ENCODE measurements around the gene TELO2. TPM values are rescaled to one million over a fixed set of nuclear protein-coding genes. Genes with fewer than 3 reads are reported as not detected.

Gene TELO2
- total and polyA plus RNA-seq, 2 donors (not counting 3 experiments of a cell fraction or from before 2014, with no cell fraction given), result 30.7 to 61.6 TPM

- DNase-seq (ENCODE audit: low read depth, low spot score) (no peak), FAIRE-seq (no peak)
- BruUV-seq (replicated peaks), result no TSS peak
- Histone ChIP-seq H3K9me3 (replicated peaks; ENCODE audit: control insufficient read depth, insufficient read depth, low read length) (no peaks in the 10 kb centered on the region), H3K9me1 (replicated peaks; ENCODE audit: control insufficient read depth, extremely low read depth, insufficient read depth, low read length) (no peaks in the 10 kb centered on the region), H3K9ac (replicated peaks; ENCODE audit: extremely low read depth, insufficient read depth, low read length) (no peak overlapping the region), H3K27ac (ENCODE audit: insufficient read depth, low read depth, low read length) (no peak overlapping the region), H3K27me3 (ENCODE audit: control insufficient read depth in 2 of 2, insufficient read depth in 2 of 2, low read length in 2 of 2) (no peaks in the 10 kb centered on the region), H3K36me3 (ENCODE audit: control insufficient read depth in 2 of 2, extremely low read depth in 1 of 2, insufficient read depth in 2 of 2, low read length in 2 of 2) (peaks cover 10 to 24% of the 10 kb centered on the region in 2 experiments), H4K20me1 (replicated peaks; ENCODE audit: control insufficient read depth, extremely low read depth, insufficient read depth, low read length) (no peaks in the 10 kb centered on the region), H2AFZ (ENCODE audit: low read depth, low read length) (no peak overlapping the region), H3K79me2 (ENCODE audit: control insufficient read depth, insufficient read depth, low read length) (no peaks in the 10 kb centered on the region), H3K4me2 (ENCODE audit: insufficient read depth, low read length) (no peak overlapping the region), H3K4me1 (ENCODE audit: control insufficient read depth, extremely low read depth, insufficient read depth, low read length) (peaks cover 2% of the 10 kb centered on the region), H3K4me3 (replicated peaks in 1 of 3; ENCODE audit: insufficient read depth in 1 of 3, low read depth in 1 of 3, low read length in 3 of 3) (no peak overlapping the region)
- TF ChIP-seq MYC (IDR thresholded peaks at IDR 0.05; ENCODE audit: low read depth, low read length) (no peak), GATA2 (IDR thresholded peaks at IDR 0.05; ENCODE audit: insufficient read depth, insufficient read length, low read depth, low read length) (no peak), MAX (IDR thresholded peaks at IDR 0.05; ENCODE audit: insufficient read depth, insufficient read length) (no peak), FOS (IDR thresholded peaks at IDR 0.05; ENCODE audit: borderline replicate concordance, insufficient read depth, low read length) (no peak), JUN (IDR thresholded peaks at IDR 0.05; ENCODE audit: borderline replicate concordance, insufficient read depth, insufficient read length, low read depth) (no peak)
- POLR2A ChIA-PET, result no interaction called here
- CTCF ChIA-PET, result no interaction called here
- dilution Hi-C loops (cut with MboI; ENCODE audit: extremely low pct_ligation_motif_present, low sequenced_read_pairs), result no loop called here
- intact Hi-C loops (cut with micrococcal nuclease), result no loop called here
These were observed 13.5 kb downstream of the TELO2 start for GRCh38 chr16:1506494-1507213.

- no peak overlapping the region for H2AFZ ChIP-seq (ENCODE audit: low read depth, low read length)
- H3K9ac ChIP-seq (replicated peaks; ENCODE audit: extremely low read depth, insufficient read depth, low read length), result no peak overlapping the region
- TF ChIP-seq MYC (IDR thresholded peaks at IDR 0.05; ENCODE audit: low read depth, low read length), result no peak
- TF ChIP-seq POLR2AphosphoS5 (IDR thresholded peaks at IDR 0.05; ENCODE audit: insufficient read depth, low read depth, low read length), result no peak
- no peak for TF ChIP-seq JUN (IDR thresholded peaks at IDR 0.05; ENCODE audit: borderline replicate concordance, insufficient read depth, insufficient read length, low read depth)
- POLR2A ChIA-PET, result no interaction called here
- no TSS peak for BruUV-seq (replicated peaks)
- no peaks in the 10 kb centered on the region for H3K9me1 ChIP-seq (replicated peaks; ENCODE audit: control insufficient read depth, extremely low read depth, insufficient read depth, low read length)
- H3K4me2 ChIP-seq (ENCODE audit: insufficient read depth, low read length), result no peak overlapping the region
- dilution Hi-C loops (cut with MboI; ENCODE audit: extremely low pct_ligation_motif_present, low sequenced_read_pairs) (no loop called here), intact Hi-C loops (cut with micrococcal nuclease) (no loop called here)
- no peak for DNase-seq (ENCODE audit: low read depth, low spot score)
- no peaks in the 10 kb centered on the region for H3K27me3 ChIP-seq (ENCODE audit: control insufficient read depth in 2 of 2, insufficient read depth in 2 of 2, low read length in 2 of 2)
- CTCF ChIA-PET, result interaction anchor here (0.6 to 0.9 kb wide), 2 partner anchors 14 to 35 kb away, joined by 3 to 5 read pairs; no protein-coding TSS in a partner anchor
- no peak for FAIRE-seq
- H4K20me1 ChIP-seq (replicated peaks; ENCODE audit: control insufficient read depth, extremely low read depth, insufficient read depth, low read length), result no peaks in the 10 kb centered on the region
- peaks cover 5 to 13% of the 10 kb centered on the region in 2 experiments for H3K36me3 ChIP-seq (ENCODE audit: control insufficient read depth in 2 of 2, extremely low read depth in 1 of 2, insufficient read depth in 2 of 2, low read length in 2 of 2)
- H3K79me2 ChIP-seq (ENCODE audit: control insufficient read depth, insufficient read depth, low read length), result no peaks in the 10 kb centered on the region
- H3K4me1 ChIP-seq (ENCODE audit: control insufficient read depth, extremely low read depth, insufficient read depth, low read length), result peaks cover 12% of the 10 kb centered on the region
- no peaks in the 10 kb centered on the region for H3K9me3 ChIP-seq (replicated peaks; ENCODE audit: control insufficient read depth, insufficient read depth, low read length)
- no peak overlapping the region for H3K4me3 ChIP-seq (replicated peaks in 1 of 3; ENCODE audit: insufficient read depth in 1 of 3, low read depth in 1 of 3, low read length in 3 of 3)
- no peak overlapping the region for H3K27ac ChIP-seq (ENCODE audit: insufficient read depth, low read depth, low read length)
These were observed 15.5 kb downstream of the TELO2 start for GRCh38 chr16:1508494-1509187.

All from endothelial cell of umbilical vein (primary cell).